Measurements from ENCODE around the gene NFATC2.
"Not testable (repeated sequence)": the region's sequence is repeated elsewhere in the genome, so short reads cannot be mapped to it uniquely, and the experiment has no call there.

DNA sequence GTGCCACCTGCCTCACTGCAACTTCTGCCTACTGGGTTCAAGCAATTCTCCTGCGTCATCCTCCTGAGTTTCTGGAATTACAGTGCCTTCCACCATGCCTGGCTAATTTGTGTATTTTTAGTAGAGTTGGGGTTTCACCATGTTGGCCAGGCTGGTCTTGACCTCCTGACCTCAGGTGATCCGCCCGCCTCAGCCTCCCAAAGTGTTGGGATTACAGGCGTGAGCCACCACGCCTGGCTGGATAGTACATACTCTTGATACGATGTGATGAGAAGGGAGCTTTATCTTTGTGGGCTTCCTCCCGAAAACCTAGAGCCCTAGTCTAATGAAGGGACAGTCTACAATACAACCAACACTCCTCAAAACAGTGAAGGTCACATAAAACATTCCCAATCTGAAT is 2.4 kb downstream of the NFATC2 start:
- TF ChIP-seq, protein P1, sequence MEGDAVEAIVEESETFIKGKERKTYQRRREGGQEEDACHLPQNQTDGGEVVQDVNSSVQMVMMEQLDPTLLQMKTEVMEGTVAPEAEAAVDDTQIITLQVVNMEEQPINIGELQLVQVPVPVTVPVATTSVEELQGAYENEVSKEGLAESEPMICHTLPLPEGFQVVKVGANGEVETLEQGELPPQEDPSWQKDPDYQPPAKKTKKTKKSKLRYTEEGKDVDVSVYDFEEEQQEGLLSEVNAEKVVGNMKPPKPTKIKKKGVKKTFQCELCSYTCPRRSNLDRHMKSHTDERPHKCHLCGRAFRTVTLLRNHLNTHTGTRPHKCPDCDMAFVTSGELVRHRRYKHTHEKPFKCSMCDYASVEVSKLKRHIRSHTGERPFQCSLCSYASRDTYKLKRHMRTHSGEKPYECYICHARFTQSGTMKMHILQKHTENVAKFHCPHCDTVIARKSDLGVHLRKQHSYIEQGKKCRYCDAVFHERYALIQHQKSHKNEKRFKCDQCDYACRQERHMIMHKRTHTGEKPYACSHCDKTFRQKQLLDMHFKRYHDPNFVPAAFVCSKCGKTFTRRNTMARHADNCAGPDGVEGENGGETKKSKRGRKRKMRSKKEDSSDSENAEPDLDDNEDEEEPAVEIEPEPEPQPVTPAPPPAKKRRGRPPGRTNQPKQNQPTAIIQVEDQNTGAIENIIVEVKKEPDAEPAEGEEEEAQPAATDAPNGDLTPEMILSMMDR (IDR thresholded peaks at IDR 0.05), result not testable (repeated sequence)
- not testable (repeated sequence) for TF ChIP-seq POLR2A (IDR thresholded peaks at IDR 0.05)

All from breast epithelium (tissue), 3 donors.